ENCODE data around the gene SYNJ1. TPM values are rescaled to one million over a fixed set of nuclear protein-coding genes. Genes with fewer than 3 reads are reported as not detected.

SYNJ1 gene
- total and polyA plus RNA-seq, 2 donors from 2014 or later = 6.6 to 24.3 TPM

DNA sequence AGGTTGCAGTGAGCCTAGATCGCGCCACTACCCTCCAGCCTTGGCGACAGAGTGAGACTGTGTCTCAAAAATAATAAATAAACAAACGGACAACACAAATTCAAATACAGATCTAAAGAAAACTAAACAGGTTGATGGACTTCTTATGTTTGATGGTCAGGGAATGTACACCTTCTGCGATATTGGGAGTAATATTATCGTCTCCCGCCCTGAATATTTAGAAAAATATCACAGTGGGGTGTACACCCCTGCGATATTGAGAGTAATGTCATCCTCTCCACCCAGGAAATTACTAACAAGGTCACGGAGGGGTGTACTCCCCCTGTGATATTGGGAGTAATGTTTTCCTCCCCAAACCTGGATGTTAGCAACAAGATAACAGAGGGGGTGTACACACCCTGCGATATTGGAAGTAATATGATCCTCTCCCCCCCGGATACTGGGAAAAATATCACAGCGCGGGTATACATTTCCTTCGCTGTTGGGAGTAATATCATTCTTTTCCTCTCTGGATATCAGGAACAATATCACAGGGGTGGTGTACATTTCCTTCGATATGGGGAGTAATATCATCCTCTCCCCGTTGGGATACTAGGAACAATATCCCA lies 114.3 kb downstream of the SYNJ1 start:
- FAIRE-seq (no peak), DNase-seq (no peak)
- Histone ChIP-seq H3K4me1 (ENCODE audit: control insufficient read depth in 2 of 3, insufficient read depth in 2 of 3, low read depth in 1 of 3, low read length in 3 of 3) (peaks cover 0 to 2% (median 0%) of the 10 kb centered on the region in 3 donors), H3K9me3 (ENCODE audit: control insufficient read depth in 2 of 3, insufficient read depth in 1 of 3, low read length in 3 of 3) (no peaks in the 10 kb centered on the region), H3K4me3 (ENCODE audit: low read length in 3 of 3) (peak overlapping the region; percentile 95 to 98 (median 95)), H3K27me3 (ENCODE audit: control insufficient read depth, insufficient read depth, low read length) (no peaks in the 10 kb centered on the region), H3K9ac (ENCODE audit: low read length in 3 of 3) (peak overlapping the region; percentile 68 to 92 (median 75)), H3K36me3 (ENCODE audit: control insufficient read depth in 2 of 3, insufficient read depth in 3 of 3, low read length in 3 of 3) (peaks cover 0 to 5% (median 0%) of the 10 kb centered on the region in 3 donors), H3K27ac (ENCODE audit: low read depth in 2 of 2, low read length in 2 of 2) (peak overlapping the region in 1 of 2 donors; percentile 96)
- intact Hi-C loops (cut with DNase I) = no loop called here
- TF ChIP-seq, protein P1, sequence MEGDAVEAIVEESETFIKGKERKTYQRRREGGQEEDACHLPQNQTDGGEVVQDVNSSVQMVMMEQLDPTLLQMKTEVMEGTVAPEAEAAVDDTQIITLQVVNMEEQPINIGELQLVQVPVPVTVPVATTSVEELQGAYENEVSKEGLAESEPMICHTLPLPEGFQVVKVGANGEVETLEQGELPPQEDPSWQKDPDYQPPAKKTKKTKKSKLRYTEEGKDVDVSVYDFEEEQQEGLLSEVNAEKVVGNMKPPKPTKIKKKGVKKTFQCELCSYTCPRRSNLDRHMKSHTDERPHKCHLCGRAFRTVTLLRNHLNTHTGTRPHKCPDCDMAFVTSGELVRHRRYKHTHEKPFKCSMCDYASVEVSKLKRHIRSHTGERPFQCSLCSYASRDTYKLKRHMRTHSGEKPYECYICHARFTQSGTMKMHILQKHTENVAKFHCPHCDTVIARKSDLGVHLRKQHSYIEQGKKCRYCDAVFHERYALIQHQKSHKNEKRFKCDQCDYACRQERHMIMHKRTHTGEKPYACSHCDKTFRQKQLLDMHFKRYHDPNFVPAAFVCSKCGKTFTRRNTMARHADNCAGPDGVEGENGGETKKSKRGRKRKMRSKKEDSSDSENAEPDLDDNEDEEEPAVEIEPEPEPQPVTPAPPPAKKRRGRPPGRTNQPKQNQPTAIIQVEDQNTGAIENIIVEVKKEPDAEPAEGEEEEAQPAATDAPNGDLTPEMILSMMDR (IDR thresholded peaks at IDR 0.05; ENCODE audit: borderline replicate concordance, extremely low read depth, insufficient read depth) = no peak

DNA sequence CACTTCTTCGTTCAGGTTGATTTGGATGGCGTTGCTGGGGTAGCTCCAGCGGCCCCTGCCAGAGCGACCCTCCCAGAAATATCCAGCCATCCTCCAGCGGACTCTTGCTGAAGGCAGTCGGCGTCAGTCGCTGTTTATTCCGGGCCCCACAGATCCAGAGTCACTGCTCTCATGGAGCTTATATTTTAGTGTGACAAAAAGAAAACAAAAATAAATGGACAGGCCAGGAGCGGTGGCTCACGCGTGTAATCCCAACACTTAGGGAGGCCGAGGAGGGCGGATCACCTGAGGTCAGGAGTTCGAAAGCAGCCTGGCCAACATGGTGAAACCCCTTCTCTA lies 114.8 kb downstream of the SYNJ1 start:
- Histone ChIP-seq H3K9me3 (ENCODE audit: control insufficient read depth in 2 of 3, insufficient read depth in 1 of 3, low read length in 3 of 3) (no peaks in the 10 kb centered on the region), H3K36me3 (ENCODE audit: control insufficient read depth in 2 of 3, insufficient read depth in 3 of 3, low read length in 3 of 3) (peaks cover 0 to 5% (median 3%) of the 10 kb centered on the region in 3 donors), H3K4me3 (ENCODE audit: low read length in 3 of 3) (peak overlapping the region; percentile 95 to 98 (median 95)), H3K9ac (ENCODE audit: low read length in 3 of 3) (peak overlapping the region; percentile 68 to 92 (median 75)), H3K4me1 (ENCODE audit: control insufficient read depth in 2 of 3, insufficient read depth in 2 of 3, low read depth in 1 of 3, low read length in 3 of 3) (peaks cover 0 to 2% (median 0%) of the 10 kb centered on the region in 3 donors), H3K27ac (ENCODE audit: low read depth in 2 of 2, low read length in 2 of 2) (peak overlapping the region; percentile 96), H3K27me3 (ENCODE audit: control insufficient read depth, insufficient read depth, low read length) (no peaks in the 10 kb centered on the region)
- TF ChIP-seq, protein P1 (IDR thresholded peaks at IDR 0.05; ENCODE audit: borderline replicate concordance, extremely low read depth, insufficient read depth) = no peak
- FAIRE-seq (no peak), DNase-seq (no peak)
- intact Hi-C loops (cut with DNase I) = no loop called here

DNA sequence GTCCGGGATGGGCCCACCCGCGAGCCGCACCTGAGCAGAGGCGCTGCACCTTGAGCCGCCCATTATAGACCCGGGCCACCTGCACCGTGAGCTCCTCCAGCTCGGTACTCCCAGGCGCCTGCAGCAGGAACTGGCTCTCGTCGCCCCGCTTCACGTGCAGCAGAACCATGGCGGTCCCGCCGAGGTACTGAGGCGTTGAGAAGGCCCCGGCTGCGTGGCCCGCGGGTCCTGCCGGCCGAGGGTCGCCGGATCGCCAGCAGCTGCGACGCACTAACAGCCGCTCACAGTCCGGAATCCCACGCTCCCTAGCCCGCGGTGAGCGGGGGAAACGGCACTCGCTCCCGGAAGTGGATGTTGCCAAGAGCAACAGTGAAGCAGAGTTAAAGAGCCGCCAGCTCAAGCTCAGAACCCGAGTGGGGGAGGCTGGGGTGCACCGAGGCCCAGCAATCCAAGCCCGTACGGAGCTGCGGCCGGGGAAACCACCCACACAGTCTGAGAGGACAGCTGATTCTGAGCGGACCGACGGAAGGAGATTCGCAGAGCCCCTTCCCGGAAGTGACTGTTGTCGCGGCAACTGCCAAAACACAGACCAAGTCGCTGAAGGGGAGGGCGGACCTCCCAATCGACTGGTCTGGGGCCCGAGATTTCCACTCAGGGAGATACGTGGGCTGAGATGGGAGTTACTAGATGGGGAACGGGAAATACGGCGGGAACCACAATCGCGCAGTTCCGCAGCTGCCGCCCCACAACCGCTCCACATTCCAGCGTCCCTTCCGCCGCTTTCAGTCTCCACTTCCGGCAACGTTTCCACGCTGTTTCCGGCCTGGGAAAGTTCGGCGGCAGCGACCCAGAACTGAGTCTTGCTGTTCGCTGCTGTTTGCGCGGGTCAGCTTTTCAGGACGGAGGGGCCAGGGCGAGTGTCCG lies 115.5 kb downstream of the SYNJ1 start, which contains the start of gene CFAP298:
Gene CFAP298 (minus strand): TSS at position 303 of the 924 bp plus-strand sequence. CDS start 134 bp downstream, at position 169.
- FAIRE-seq = no peak
- intact Hi-C loops (cut with DNase I) = no loop called here
- DNase-seq = peak; percentile 94 to 97 (median 96)
- Histone ChIP-seq H3K9me3 (ENCODE audit: control insufficient read depth in 2 of 3, insufficient read depth in 1 of 3, low read length in 3 of 3) (no peaks in the 10 kb centered on the region), H3K4me3 (ENCODE audit: low read length in 3 of 3) (peak within 1 kb of the TSS; percentile 95 to 98 (median 95)), H3K36me3 (ENCODE audit: control insufficient read depth in 2 of 3, insufficient read depth in 3 of 3, low read length in 3 of 3) (peaks cover 0 to 9% (median 9%) of the 10 kb centered on the region in 3 donors), H3K9ac (ENCODE audit: low read length in 3 of 3) (peak within 1 kb of the TSS; percentile 68 to 92 (median 75)), H3K4me1 (ENCODE audit: control insufficient read depth in 2 of 3, insufficient read depth in 2 of 3, low read depth in 1 of 3, low read length in 3 of 3) (peaks cover 0 to 2% (median 0%) of the 10 kb centered on the region in 3 donors), H3K27ac (ENCODE audit: low read depth in 2 of 2, low read length in 2 of 2) (peak within 1 kb of the TSS; percentile 96), H3K27me3 (ENCODE audit: control insufficient read depth, insufficient read depth, low read length) (no peaks in the 10 kb centered on the region)
- TF ChIP-seq, protein P1 (IDR thresholded peaks at IDR 0.05; ENCODE audit: borderline replicate concordance, extremely low read depth, insufficient read depth) = peak; percentile 1

Measured in kidney (tissue), 14 donors.